Measurements from ENCODE around the gene WDR26.

DNA sequence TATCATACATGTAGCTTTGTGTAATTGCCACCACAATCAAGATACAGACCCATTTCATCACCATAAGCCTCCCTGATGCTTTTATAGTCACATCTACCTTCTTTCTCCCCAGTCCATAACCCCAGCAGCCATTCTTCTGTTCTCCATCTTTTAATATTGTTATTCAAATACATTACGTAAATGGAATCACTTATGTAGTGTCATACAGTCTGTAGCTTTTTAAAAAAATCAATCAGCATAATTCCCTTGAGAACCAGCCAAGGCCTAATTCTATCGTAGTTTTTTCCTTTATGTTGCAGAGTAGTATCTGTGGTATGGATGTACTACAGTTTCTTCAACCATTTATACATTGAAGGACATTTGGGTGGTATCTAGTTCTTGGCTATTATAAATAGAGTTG is 31.6 kb upstream of the WDR26 start:
- TF ChIP-seq, protein P1, sequence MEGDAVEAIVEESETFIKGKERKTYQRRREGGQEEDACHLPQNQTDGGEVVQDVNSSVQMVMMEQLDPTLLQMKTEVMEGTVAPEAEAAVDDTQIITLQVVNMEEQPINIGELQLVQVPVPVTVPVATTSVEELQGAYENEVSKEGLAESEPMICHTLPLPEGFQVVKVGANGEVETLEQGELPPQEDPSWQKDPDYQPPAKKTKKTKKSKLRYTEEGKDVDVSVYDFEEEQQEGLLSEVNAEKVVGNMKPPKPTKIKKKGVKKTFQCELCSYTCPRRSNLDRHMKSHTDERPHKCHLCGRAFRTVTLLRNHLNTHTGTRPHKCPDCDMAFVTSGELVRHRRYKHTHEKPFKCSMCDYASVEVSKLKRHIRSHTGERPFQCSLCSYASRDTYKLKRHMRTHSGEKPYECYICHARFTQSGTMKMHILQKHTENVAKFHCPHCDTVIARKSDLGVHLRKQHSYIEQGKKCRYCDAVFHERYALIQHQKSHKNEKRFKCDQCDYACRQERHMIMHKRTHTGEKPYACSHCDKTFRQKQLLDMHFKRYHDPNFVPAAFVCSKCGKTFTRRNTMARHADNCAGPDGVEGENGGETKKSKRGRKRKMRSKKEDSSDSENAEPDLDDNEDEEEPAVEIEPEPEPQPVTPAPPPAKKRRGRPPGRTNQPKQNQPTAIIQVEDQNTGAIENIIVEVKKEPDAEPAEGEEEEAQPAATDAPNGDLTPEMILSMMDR (IDR thresholded peaks at IDR 0.05): no peak
- no peak for TF ChIP-seq POLR2A (IDR thresholded peaks at IDR 0.05)

Measured in testis (tissue), 2 donors.